K562 (cell line): ENCODE data around the gene B3GAT3. TPM values are rescaled to one million over a fixed set of nuclear protein-coding genes. Genes with fewer than 3 reads are reported as not detected.

Experiments
- CHD2 ChIP-seq: IDR thresholded peaks from 2 replicates; pipeline ENCODE4 v1.6.1; 2011; ENCODE audit warnings: low read depth, low read length
- DNMT1 ChIP-seq: fragments of 450-650 bp; IDR thresholded peaks from 2 replicates; pipeline ENCODE4 v1.6.1; 2016; ENCODE audit warnings: antibody characterized with exemption, mild to moderate bottlenecking
- E2F4 ChIP-seq: sonication (generic); formaldehyde crosslinking; IDR thresholded peaks from 2 replicates; pipeline ENCODE4 v1.8.0; 2022; ENCODE audit warnings: mild to moderate bottlenecking, low read depth, missing genetic modification reagents
- FOXJ3 ChIP-seq: sonication (generic); formaldehyde crosslinking; IDR thresholded peaks from 2 replicates; pipeline ENCODE4 v1.4.0; 2020; ENCODE audit warnings: mild to moderate bottlenecking, missing genetic modification reagents
- KAT8 ChIP-seq: fragments of 450-650 bp; IDR thresholded peaks from 2 replicates; pipeline ENCODE4 v1.6.1; 2016; ENCODE audit warnings: low read depth, mild to moderate bottlenecking
- NELFE ChIP-seq: IDR thresholded peaks from 2 replicates; pipeline ENCODE4 v1.6.1; 2011; ENCODE audit warnings: mild to moderate bottlenecking; ENCODE audit not compliant: insufficient read depth, insufficient read length
- NFIX ChIP-seq: fragments of 250-450 bp; sonication (Bioruptor Pico); IDR thresholded peaks from 2 replicates; pipeline ENCODE4 v1.4.0; 2020; ENCODE audit warnings: low read depth, mild to moderate bottlenecking, moderate library complexity
- NR2C1 ChIP-seq, 2 experiments: fragments of 450-650 bp; IDR thresholded peaks; 2 replicates each; pipeline ENCODE4 v1.6.1; 2017; ENCODE audit warnings: mild to moderate bottlenecking in 2 of 2, antibody characterized with exemption in 1 of 2, inconsistent platforms in 1 of 2, missing compliant biosample characterization in 1 of 2, missing genetic modification characterization in 1 of 2
- POLR2B ChIP-seq: fragments of 450-650 bp; IDR thresholded peaks from 2 replicates; pipeline ENCODE4 v1.6.1; 2018; ENCODE audit warnings: low read depth; ENCODE audit not compliant: partially characterized antibody
- PTTG1 ChIP-seq: fragments of 450-650 bp; IDR thresholded peaks from 2 replicates; pipeline ENCODE4 v1.6.1; 2016; ENCODE audit warnings: low read depth, mild to moderate bottlenecking, missing genetic modification characterization, missing compliant biosample characterization
- ZBTB33 ChIP-seq: sonication (generic); formaldehyde crosslinking; IDR thresholded peaks from 2 replicates; pipeline ENCODE4 v1.8.1; 2023; ENCODE audit warnings: mild to moderate bottlenecking, missing genetic modification reagents
- ZNF23 ChIP-seq: fragments of 250-450 bp; sonication (Bioruptor Pico); IDR thresholded peaks from 2 replicates; pipeline ENCODE4 v1.4.0; 2020; ENCODE audit warnings: mild to moderate bottlenecking
- ZNF75A ChIP-seq: fragments of 450-650 bp; formaldehyde crosslinking; IDR thresholded peaks from 2 replicates; pipeline ENCODE4 v1.4.0; 2020; ENCODE audit warnings: mild to moderate bottlenecking
- polyA plus RNA-seq, 8 experiments: library from polyadenylated mRNA; depleted of rRNA in 4 of 8; stranded (reverse) in 5 of 8; unstranded in 3 of 8; fragments of >200 nt; fragmentation: Nextera tagmentation in 2 of 8; fragmentation: Illumina TruSeq in 1 of 8; extraction: Ambion mirVana in 2 of 8; extraction: Trizol in 1 of 8; gene quantifications; 2 replicates each; pipeline versions ENCODE4 v1.2.1 to v1.2.3, GENCODE V29; 2011 to 2014; ENCODE audit warnings: inconsistent platforms in 1 of 8, missing spikeins in 1 of 8
- total RNA-seq, 7 experiments: library from RNA; depleted of rRNA in 6 of 7; stranded (reverse); fragments of >200 nt in 6 of 7; fragmentation: Illumina TruSeq in 2 of 7; extraction: Trizol in 2 of 7; gene quantifications; 2 replicates each; pipeline versions ENCODE4 v1.2.1 to v1.2.3, GENCODE V29; 2011 to 2021; ENCODE audit warnings: low replicate concordance in 1 of 7
- TF ChIP-seq, protein P1 (sequence below): fragments of 250-450 bp; sonication (Bioruptor Pico); IDR thresholded peaks from 2 replicates; pipeline ENCODE4 v1.4.0; 2020
- TF ChIP-seq, protein P2 (sequence below): fragments of 450-650 bp; formaldehyde crosslinking; IDR thresholded peaks from 2 replicates; pipeline ENCODE4 v1.4.0; 2020; ENCODE audit warnings: mild to moderate bottlenecking, moderate library complexity
- TF ChIP-seq, protein P3 (sequence below): sonication (generic); formaldehyde crosslinking; IDR thresholded peaks from 2 replicates; pipeline ENCODE4 v1.4.0; 2020; ENCODE audit warnings: mild to moderate bottlenecking, missing genetic modification reagents

B3GAT3 gene
- total and polyA plus RNA-seq, 9 of the 15 experiments (the other 6 are each of a cell fraction or from before 2014, with no cell fraction given) = 0.30 to 64.0 (median 21.4) TPM

DNA sequence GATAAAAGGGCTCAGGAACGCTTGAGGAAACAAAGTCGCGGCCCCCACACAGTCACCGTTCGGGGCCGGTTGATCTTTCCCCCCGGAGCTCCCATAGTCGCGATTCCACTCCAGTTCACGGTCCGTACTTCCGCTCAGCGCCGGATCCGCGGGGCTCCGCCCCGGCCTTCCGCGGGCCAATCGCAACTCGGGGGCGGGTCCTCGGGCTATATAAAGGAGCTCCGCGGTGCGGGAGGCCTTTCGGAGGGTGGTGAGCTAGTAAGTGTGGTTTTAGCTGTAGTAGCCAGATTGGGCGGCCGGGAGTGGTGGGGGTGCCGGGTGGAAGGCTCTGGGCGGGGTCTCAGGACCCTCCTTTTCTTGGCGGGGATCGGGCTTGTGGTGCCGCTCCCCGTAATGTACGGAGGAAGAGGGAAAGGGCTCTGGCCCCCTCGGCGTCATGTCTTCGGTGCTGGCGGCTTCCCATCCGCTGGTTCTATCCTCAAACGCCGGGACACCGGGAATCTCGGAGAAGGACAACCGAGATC, 43.4 kb upstream of the B3GAT3 start, which contains the start of the genes C11orf98 and CSKMT (continued):
- TF ChIP-seq, protein P1, sequence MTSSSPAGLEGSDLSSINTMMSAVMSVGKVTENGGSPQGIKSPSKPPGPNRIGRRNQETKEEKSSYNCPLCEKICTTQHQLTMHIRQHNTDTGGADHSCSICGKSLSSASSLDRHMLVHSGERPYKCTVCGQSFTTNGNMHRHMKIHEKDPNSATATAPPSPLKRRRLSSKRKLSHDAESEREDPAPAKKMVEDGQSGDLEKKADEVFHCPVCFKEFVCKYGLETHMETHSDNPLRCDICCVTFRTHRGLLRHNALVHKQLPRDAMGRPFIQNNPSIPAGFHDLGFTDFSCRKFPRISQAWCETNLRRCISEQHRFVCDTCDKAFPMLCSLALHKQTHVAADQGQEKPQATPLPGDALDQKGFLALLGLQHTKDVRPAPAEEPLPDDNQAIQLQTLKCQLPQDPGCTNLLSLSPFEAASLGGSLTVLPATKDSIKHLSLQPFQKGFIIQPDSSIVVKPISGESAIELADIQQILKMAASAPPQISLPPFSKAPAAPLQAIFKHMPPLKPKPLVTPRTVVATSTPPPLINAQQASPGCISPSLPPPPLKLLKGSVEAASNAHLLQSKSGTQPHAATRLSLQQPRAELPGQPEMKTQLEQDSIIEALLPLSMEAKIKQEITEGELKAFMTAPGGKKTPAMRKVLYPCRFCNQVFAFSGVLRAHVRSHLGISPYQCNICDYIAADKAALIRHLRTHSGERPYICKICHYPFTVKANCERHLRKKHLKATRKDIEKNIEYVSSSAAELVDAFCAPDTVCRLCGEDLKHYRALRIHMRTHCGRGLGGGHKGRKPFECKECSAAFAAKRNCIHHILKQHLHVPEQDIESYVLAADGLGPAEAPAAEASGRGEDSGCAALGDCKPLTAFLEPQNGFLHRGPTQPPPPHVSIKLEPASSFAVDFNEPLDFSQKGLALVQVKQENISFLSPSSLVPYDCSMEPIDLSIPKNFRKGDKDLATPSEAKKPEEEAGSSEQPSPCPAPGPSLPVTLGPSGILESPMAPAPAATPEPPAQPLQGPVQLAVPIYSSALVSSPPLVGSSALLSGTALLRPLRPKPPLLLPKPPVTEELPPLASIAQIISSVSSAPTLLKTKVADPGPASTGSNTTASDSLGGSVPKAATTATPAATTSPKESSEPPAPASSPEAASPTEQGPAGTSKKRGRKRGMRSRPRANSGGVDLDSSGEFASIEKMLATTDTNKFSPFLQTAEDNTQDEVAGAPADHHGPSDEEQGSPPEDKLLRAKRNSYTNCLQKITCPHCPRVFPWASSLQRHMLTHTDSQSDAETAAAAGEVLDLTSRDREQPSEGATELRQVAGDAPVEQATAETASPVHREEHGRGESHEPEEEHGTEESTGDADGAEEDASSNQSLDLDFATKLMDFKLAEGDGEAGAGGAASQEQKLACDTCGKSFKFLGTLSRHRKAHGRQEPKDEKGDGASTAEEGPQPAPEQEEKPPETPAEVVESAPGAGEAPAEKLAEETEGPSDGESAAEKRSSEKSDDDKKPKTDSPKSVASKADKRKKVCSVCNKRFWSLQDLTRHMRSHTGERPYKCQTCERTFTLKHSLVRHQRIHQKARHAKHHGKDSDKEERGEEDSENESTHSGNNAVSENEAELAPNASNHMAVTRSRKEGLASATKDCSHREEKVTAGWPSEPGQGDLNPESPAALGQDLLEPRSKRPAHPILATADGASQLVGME (CRISPR knock-in tag) = no peak
- no peak for TF ChIP-seq ZNF75A
- TF ChIP-seq, protein P2, sequence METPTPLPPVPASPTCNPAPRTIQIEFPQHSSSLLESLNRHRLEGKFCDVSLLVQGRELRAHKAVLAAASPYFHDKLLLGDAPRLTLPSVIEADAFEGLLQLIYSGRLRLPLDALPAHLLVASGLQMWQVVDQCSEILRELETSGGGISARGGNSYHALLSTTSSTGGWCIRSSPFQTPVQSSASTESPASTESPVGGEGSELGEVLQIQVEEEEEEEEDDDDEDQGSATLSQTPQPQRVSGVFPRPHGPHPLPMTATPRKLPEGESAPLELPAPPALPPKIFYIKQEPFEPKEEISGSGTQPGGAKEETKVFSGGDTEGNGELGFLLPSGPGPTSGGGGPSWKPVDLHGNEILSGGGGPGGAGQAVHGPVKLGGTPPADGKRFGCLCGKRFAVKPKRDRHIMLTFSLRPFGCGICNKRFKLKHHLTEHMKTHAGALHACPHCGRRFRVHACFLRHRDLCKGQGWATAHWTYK (CRISPR knock-in tag) = peak; percentile 79; the same call in 1 of the 2 replicates
- no peak for TF ChIP-seq KAT8
- TF ChIP-seq PTTG1 (tag) = no peak
- no peak for TF ChIP-seq E2F4 (CRISPR knock-in tag)
- TF ChIP-seq POLR2B = peak; percentile 99
- peak; percentile 56; the same call in 1 of the 2 replicates for TF ChIP-seq CHD2
- TF ChIP-seq, protein P3, sequence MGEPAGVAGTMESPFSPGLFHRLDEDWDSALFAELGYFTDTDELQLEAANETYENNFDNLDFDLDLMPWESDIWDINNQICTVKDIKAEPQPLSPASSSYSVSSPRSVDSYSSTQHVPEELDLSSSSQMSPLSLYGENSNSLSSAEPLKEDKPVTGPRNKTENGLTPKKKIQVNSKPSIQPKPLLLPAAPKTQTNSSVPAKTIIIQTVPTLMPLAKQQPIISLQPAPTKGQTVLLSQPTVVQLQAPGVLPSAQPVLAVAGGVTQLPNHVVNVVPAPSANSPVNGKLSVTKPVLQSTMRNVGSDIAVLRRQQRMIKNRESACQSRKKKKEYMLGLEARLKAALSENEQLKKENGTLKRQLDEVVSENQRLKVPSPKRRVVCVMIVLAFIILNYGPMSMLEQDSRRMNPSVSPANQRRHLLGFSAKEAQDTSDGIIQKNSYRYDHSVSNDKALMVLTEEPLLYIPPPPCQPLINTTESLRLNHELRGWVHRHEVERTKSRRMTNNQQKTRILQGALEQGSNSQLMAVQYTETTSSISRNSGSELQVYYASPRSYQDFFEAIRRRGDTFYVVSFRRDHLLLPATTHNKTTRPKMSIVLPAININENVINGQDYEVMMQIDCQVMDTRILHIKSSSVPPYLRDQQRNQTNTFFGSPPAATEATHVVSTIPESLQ (CRISPR knock-in tag) = peak; percentile 36; the same call in 1 of the 2 replicates
- TF ChIP-seq DNMT1 = no peak
- TF ChIP-seq NELFE = peak; percentile 79
- no peak for TF ChIP-seq FOXJ3
- no peak for TF ChIP-seq ZBTB33 (CRISPR knock-in tag)
- TF ChIP-seq NR2C1 (IDR thresholded peaks at IDR 0.05) = no peak
- TF ChIP-seq NR2C1 (tag; IDR thresholded peaks at IDR 0.05) = peak; percentile 48; the same call in 1 of the 2 replicates
- no peak for TF ChIP-seq NFIX
- TF ChIP-seq ZNF23 = 0 out of 2 replicates have a peak, but pooled peaks have one; percentile 66
